C4-2B (cell line): ENCODE measurements around the gene MSI2.

Experiments used
- H3K27ac ChIP-seq: fragments of 450-650 bp; 2 replicates; pipeline ENCODE4 v1.5.1; 2017
- ZFX ChIP-seq: fragments of 450-650 bp; IDR thresholded peaks from 2 replicates; pipeline ENCODE4 v1.6.1; 2017
- TF ChIP-seq, protein P1 (sequence below): fragments of 450-650 bp; conservative IDR thresholded peaks from 2 replicates; pipeline ENCODE4 v1.5.1; 2017; ENCODE audit warnings: mild to moderate bottlenecking

Gene MSI2

GRCh38 chr17:57519800-57520199 is 263.5 kb downstream of the MSI2 start:
- no peak overlapping the region for H3K27ac ChIP-seq
- TF ChIP-seq ZFX, result no peak
- TF ChIP-seq, protein P1, sequence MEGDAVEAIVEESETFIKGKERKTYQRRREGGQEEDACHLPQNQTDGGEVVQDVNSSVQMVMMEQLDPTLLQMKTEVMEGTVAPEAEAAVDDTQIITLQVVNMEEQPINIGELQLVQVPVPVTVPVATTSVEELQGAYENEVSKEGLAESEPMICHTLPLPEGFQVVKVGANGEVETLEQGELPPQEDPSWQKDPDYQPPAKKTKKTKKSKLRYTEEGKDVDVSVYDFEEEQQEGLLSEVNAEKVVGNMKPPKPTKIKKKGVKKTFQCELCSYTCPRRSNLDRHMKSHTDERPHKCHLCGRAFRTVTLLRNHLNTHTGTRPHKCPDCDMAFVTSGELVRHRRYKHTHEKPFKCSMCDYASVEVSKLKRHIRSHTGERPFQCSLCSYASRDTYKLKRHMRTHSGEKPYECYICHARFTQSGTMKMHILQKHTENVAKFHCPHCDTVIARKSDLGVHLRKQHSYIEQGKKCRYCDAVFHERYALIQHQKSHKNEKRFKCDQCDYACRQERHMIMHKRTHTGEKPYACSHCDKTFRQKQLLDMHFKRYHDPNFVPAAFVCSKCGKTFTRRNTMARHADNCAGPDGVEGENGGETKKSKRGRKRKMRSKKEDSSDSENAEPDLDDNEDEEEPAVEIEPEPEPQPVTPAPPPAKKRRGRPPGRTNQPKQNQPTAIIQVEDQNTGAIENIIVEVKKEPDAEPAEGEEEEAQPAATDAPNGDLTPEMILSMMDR, result no peak

GRCh38 chr17:57521606-57522005 is 265.3 kb downstream of the MSI2 start:
- no peak overlapping the region for H3K27ac ChIP-seq
- TF ChIP-seq ZFX, result no peak
- TF ChIP-seq, protein P1, result no peak

GRCh38 chr17:57522042-57523005 is 266.0 kb downstream of the MSI2 start:
- TF ChIP-seq, protein P1, result no peak
- no peak for TF ChIP-seq ZFX
- no peak overlapping the region; the same call in 1 of the 2 replicates for H3K27ac ChIP-seq

DNA sequence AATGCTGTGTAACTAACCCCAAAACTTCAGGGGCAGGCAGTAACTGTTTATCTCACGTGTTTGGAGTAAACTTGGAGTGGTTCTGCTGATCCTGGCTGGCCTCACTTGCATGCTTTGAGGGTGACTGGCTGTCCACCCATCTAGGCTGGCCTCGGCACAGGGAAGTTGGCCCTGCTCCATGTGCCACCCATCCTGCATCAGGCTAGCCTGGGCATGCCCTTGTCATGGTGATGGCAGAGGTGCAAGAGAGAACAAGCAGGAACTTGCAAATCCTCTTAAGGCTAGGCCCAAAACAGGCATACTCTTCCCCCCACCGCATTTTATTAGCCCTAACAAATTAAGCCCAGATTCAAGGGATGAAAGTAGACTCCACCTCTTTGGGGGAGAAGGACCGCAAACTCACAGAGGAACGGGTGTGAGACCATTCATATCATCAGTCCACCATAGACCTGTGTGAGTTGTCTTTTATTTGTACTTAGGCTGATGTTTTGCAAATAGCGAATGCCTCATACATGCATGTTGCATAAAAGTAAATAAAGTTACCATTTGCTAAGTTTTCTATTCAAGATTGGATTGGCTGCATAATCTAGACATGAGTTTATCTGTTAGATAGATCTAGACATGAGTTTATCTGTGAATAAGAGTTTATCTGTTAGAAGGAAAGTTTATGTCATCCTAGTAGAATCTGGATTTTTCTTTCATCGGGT is 267.8 kb downstream of the MSI2 start:
- no peak for TF ChIP-seq ZFX
- TF ChIP-seq, protein P1, result no peak
- peak overlapping the region; percentile 53 for H3K27ac ChIP-seq

DNA sequence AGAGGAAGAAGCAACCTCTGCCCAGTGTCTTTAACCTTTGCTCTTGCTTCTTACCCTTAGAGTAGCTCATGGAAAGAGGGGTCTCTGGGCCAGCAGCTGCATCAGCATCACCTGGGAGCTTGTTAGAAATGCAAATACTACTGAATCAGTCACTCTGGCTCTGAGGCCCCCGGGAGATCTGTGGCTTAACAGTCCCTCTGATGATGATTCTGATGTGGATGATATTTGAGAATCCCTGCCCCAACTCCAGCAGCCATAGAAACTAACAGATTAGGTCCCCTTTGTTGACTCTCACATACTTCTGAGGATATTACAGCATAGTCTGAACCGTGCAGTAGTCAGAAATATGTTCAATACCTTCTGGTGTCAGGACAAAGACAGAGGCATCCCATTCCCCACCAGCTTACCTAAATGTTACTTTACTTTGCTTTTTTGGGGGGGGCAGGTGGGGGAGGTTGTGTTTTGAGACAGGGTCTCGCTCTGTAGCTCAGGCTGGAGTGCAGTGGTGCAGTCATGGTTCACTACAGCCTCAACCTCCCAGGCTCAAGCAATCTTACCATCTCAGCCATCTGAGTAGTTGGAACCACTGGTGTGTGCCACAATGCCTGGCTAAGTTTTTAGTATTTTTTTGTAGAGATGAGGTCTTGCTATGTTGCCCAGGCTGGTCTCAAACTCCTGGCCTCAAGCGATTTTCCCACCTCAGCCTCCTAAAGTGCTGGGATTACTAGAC is 268.7 kb downstream of the MSI2 start:
- H3K27ac ChIP-seq, result peak overlapping the region; percentile 22
- TF ChIP-seq, protein P1, result no peak
- no peak for TF ChIP-seq ZFX

GRCh38 chr17:57527221-57528057 is 271.1 kb downstream of the MSI2 start:
- no peak overlapping the region for H3K27ac ChIP-seq
- no peak for TF ChIP-seq ZFX
- TF ChIP-seq, protein P1, result no peak
